ENCODE measurements around the gene PRSS53. TPM values are rescaled to one million over a fixed set of nuclear protein-coding genes. Genes with fewer than 3 reads are reported as not detected.

The PRSS53 gene
- total and polyA plus RNA-seq, 4 donors = 1.4 to 2.3 (median 1.9) TPM

- no peaks in the 10 kb centered on the region for H3K27me3 ChIP-seq (ENCODE audit: control insufficient read depth in 3 of 3, insufficient read depth in 3 of 3, low read length in 2 of 3)
- H3K36me3 ChIP-seq (ENCODE audit: control insufficient read depth in 4 of 4, insufficient read depth in 4 of 4, low read length in 4 of 4) = no peaks in the 10 kb centered on the region
- H3K9ac ChIP-seq (ENCODE audit: insufficient read depth in 1 of 2, low read length in 2 of 2) = no peak overlapping the region
- DNase-seq (no peak), ATAC-seq (ENCODE audit: insufficient read depth, low FRiP score) (no peak)
- H3K4me1 ChIP-seq (ENCODE audit: control insufficient read depth in 5 of 5, insufficient read depth in 5 of 5, low read length in 5 of 5) = no peaks in the 10 kb centered on the region
- no peak for TF ChIP-seq CTCF (IDR thresholded peaks at IDR 0.05; ENCODE audit: control extremely low read depth, extremely low read depth)
- H3K9me3 ChIP-seq (ENCODE audit: control insufficient read depth in 4 of 4, insufficient read depth in 3 of 4, low read length in 3 of 4) = no peaks in the 10 kb centered on the region
- WGBS, 2 donors = 79 to 81% methylated on average over 10 of the region's 10 CpGs
- H3K27ac ChIP-seq (ENCODE audit: low read depth in 1 of 2, low read length in 1 of 2) = no peak overlapping the region
- H3K4me3 ChIP-seq = no peak overlapping the region
Measured at GRCh38 chr16:31050280-31051030, 38.3 kb downstream of the PRSS53 start.

- H3K9ac ChIP-seq (ENCODE audit: insufficient read depth in 1 of 2, low read length in 2 of 2) = no peak overlapping the region
- no peak for ATAC-seq (ENCODE audit: insufficient read depth, low FRiP score)
- no peak for DNase-seq
- WGBS, 2 donors = 89 to 90% methylated on average over 4 of the region's 4 CpGs
- no peak for TF ChIP-seq CTCF (IDR thresholded peaks at IDR 0.05; ENCODE audit: control extremely low read depth, extremely low read depth)
- no peaks in the 10 kb centered on the region for H3K27me3 ChIP-seq (ENCODE audit: control insufficient read depth in 3 of 3, insufficient read depth in 3 of 3, low read length in 2 of 3)
- no peak overlapping the region for H3K4me3 ChIP-seq
- H3K9me3 ChIP-seq (ENCODE audit: control insufficient read depth in 4 of 4, insufficient read depth in 3 of 4, low read length in 3 of 4) = peaks cover 0 to 1% (median 0%) of the 10 kb centered on the region in 4 donors
- no peak overlapping the region for H3K27ac ChIP-seq (ENCODE audit: low read depth in 1 of 2, low read length in 1 of 2)
- peaks cover 0 to 33% (median 5%) of the 10 kb centered on the region in 4 donors for H3K36me3 ChIP-seq (ENCODE audit: control insufficient read depth in 4 of 4, insufficient read depth in 4 of 4, low read length in 4 of 4)
- H3K4me1 ChIP-seq (ENCODE audit: control insufficient read depth in 5 of 5, insufficient read depth in 5 of 5, low read length in 5 of 5) = no peaks in the 10 kb centered on the region
Measured at GRCh38 chr16:31043898-31044481, 44.8 kb downstream of the PRSS53 start.

DNA sequence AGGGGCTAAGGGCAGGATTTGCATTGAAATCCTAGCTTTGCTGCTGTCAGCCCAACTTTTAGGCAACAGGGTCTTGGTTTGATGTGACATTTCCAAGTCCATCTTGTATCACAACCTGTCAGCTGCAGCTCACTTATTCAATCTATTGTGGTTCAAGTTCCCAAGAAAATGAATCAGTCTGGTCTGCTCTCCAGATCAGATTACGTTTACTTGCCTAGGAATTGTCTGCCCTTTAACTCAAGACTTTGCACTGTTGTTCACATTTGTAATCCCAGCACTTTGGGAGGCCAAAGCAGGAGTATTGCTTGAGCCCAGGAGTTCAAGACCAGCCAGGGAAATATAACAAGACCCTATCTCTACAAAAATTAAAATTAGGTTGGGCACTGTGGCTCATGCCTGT, 45.4 kb downstream of the PRSS53 start:
- Histone ChIP-seq H3K27me3 (ENCODE audit: control insufficient read depth in 3 of 3, insufficient read depth in 3 of 3, low read length in 2 of 3) (no peaks in the 10 kb centered on the region), H3K36me3 (ENCODE audit: control insufficient read depth in 4 of 4, insufficient read depth in 4 of 4, low read length in 4 of 4) (peaks cover 0 to 39% (median 8%) of the 10 kb centered on the region in 4 donors), H3K9ac (ENCODE audit: insufficient read depth in 1 of 2, low read length in 2 of 2) (no peak overlapping the region), H3K27ac (ENCODE audit: low read depth in 1 of 2, low read length in 1 of 2) (no peak overlapping the region), H3K9me3 (ENCODE audit: control insufficient read depth in 4 of 4, insufficient read depth in 3 of 4, low read length in 3 of 4) (peaks cover 0 to 1% (median 0%) of the 10 kb centered on the region in 4 donors), H3K4me1 (ENCODE audit: control insufficient read depth in 5 of 5, insufficient read depth in 5 of 5, low read length in 5 of 5) (no peaks in the 10 kb centered on the region), H3K4me3 (no peak overlapping the region)
- no peak for TF ChIP-seq CTCF (IDR thresholded peaks at IDR 0.05; ENCODE audit: control extremely low read depth, extremely low read depth)
- DNase-seq (no peak), ATAC-seq (ENCODE audit: insufficient read depth, low FRiP score) (no peak)
- 90 to 96% methylated on average over 1 of the region's 1 CpG for WGBS, 2 donors
